ENCODE data around the gene SARS1. TPM values are rescaled to one million over a fixed set of nuclear protein-coding genes. Genes with fewer than 3 reads are reported as not detected.
A peak's percentile ranks its signal among the peaks of the same experiment; 100 is the strongest.

The SARS1 gene
- total RNA-seq, 1 donor from 2014 or later: 80.0 TPM

GRCh38 chr1:109225308-109225707 is 11.6 kb downstream of the SARS1 start:
- ATAC-seq (no peak), DNase-seq (ENCODE audit: low spot score) (no peak)

GRCh38 chr1:109225711-109226445 is 12.2 kb downstream of the SARS1 start:
- DNase-seq (ENCODE audit: low spot score): no peak
- ATAC-seq: no peak

- ATAC-seq (no peak), DNase-seq (ENCODE audit: low spot score) (no peak)
These were observed 14.4 kb downstream of the SARS1 start for GRCh38 chr1:109228167-109228566.

- DNase-seq (ENCODE audit: low spot score) (peak; percentile 32), ATAC-seq (no peak)
These were observed 15.9 kb downstream of the SARS1 start for GRCh38 chr1:109229531-109230127.

GRCh38 chr1:109231066-109231465 is 17.3 kb downstream of the SARS1 start:
- ATAC-seq (no peak), DNase-seq (ENCODE audit: low spot score) (no peak)

- ATAC-seq: no peak
- DNase-seq (ENCODE audit: low spot score): no peak
These were observed 21.4 kb downstream of the SARS1 start for GRCh38 chr1:109235137-109235536.

- ATAC-seq (no peak), DNase-seq (ENCODE audit: low spot score) (peak; percentile 10)
These were observed 23.8 kb downstream of the SARS1 start for GRCh38 chr1:109237512-109237911.

GRCh38 chr1:109238382-109238781 is 24.7 kb downstream of the SARS1 start:
- DNase-seq (ENCODE audit: low spot score): no peak
- no peak for ATAC-seq

GRCh38 chr1:109239047-109239408 is 25.3 kb downstream of the SARS1 start:
- DNase-seq (ENCODE audit: low spot score) (no peak), ATAC-seq (no peak)

- peak; percentile 44 for DNase-seq (ENCODE audit: low spot score)
- peak; percentile 54 for ATAC-seq
These were observed 25.8 kb downstream of the SARS1 start for GRCh38 chr1:109239409-109240068.

GRCh38 chr1:109240158-109241152 is 26.7 kb downstream of the SARS1 start:
- peak; percentile 63 for ATAC-seq
- peak; percentile 51 for DNase-seq (ENCODE audit: low spot score)

GRCh38 chr1:109241344-109241743 is 27.6 kb downstream of the SARS1 start:
- DNase-seq (ENCODE audit: low spot score) (peak; percentile 44), ATAC-seq (peak; percentile 35)

- ATAC-seq (no peak), DNase-seq (ENCODE audit: low spot score) (peak; percentile 37)
These were observed 28.2 kb downstream of the SARS1 start for GRCh38 chr1:109241841-109242345.

GRCh38 chr1:109242387-109242786 is 28.7 kb downstream of the SARS1 start:
- DNase-seq (ENCODE audit: low spot score): no peak
- ATAC-seq: no peak

GRCh38 chr1:109243221-109243620 is 29.5 kb downstream of the SARS1 start:
- DNase-seq (ENCODE audit: low spot score) (peak; percentile 0), ATAC-seq (no peak)

GRCh38 chr1:109243860-109244552 is 30.3 kb downstream of the SARS1 start:
- ATAC-seq (no peak), DNase-seq (ENCODE audit: low spot score) (peak; percentile 23)

- no peak for DNase-seq (ENCODE audit: low spot score)
- ATAC-seq: no peak
These were observed 32.4 kb downstream of the SARS1 start for GRCh38 chr1:109246141-109246551.

- ATAC-seq (no peak), DNase-seq (ENCODE audit: low spot score) (no peak)
These were observed 34.0 kb downstream of the SARS1 start for GRCh38 chr1:109247401-109248365.

GRCh38 chr1:109248444-109248796 is 34.7 kb downstream of the SARS1 start:
- ATAC-seq (no peak), DNase-seq (ENCODE audit: low spot score) (no peak)
